GM18951 (cell line): ENCODE data around the gene HOXB6.

Experiments used
- POLR2A ChIP-seq: IDR thresholded peaks from 4 replicates; pipeline ENCODE4 v1.6.1; 2011; ENCODE audit warnings: mild to moderate bottlenecking; ENCODE audit not compliant: insufficient read length, insufficient read depth; ENCODE audit errors: extremely low read depth
- in situ Hi-C: fragments of 300-500 bp; cut with MboI; formaldehyde crosslinking; loops from one replicate; pipeline ENCODE4 v1.12.0; 2022; ENCODE audit warnings: low sequenced_read_pairs, mixed read lengths, inconsistent platforms; ENCODE audit not compliant: unreplicated experiment

The HOXB6 gene

DNA sequence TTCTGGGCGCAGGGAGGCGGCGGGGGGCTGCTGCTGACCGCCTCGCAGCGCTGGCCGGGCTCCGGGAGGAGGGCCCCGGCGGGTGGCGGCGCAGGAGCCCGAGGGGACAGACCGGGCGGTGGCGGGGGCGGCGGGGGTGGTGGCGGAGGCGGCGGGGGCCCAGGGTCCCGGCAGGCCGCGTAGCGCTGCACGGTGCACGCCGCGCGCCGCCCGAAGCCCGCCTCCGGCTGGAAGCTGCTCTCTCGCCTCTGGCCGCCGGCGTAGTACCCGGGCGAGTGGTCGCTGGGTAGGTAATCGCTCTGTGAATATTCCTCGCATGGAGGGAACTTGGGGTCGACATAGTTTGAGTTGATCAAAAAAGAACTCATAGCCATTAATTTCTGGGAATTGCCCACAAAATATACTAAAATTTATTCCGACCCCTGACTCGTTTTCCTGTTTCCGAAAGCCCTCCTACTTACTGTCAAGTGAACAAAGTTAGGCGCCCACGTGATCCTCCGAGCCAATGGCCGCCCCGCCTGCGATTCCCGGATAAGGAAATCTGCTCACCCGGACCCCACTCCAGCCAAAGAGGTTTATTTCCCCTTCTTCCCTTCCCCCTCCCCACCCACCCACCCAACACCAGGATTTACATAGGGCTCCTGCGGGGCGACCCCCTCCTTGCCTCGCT lies 26.7 kb downstream of the HOXB6 start, which contains the start of gene HOXB4:
HOXB4 (minus strand) TSS at position 405 of the 670 bp plus-strand sequence; CDS start at position 374, 31 bp downstream.
- TF ChIP-seq POLR2A, result no peak
- in situ Hi-C loops, result no loop called here

DNA sequence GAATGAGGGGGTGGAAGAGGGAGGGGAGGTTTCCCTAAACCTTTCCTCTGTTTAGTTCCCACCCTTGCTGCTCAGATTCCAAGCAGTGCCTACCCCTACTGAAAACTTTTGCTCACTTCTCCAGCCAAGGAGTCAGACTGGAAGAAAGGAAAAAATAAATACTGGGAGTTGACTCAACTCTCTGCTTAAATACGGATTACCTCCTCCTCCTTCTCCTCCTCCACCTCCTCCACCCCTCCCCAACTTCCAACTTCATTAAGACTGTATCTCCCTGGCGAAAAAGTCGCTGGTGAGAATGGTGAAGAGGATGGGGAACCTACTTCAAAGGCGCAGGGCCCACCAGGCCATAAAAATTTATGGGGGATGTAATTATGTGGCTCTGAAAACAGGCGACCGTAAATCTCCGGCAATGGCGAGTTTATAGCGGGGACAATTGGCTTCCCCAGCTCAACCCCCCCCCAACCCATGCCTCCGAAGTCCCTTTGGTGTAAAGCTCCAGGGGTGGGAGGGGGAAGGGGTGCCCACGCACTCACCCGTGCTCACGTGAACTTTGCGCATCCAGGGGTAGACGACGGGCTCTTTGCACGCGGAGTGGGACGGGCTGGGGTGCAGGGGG lies 27.3 kb downstream of the HOXB6 start:
- in situ Hi-C loops, result no loop called here
- TF ChIP-seq POLR2A, result no peak

DNA sequence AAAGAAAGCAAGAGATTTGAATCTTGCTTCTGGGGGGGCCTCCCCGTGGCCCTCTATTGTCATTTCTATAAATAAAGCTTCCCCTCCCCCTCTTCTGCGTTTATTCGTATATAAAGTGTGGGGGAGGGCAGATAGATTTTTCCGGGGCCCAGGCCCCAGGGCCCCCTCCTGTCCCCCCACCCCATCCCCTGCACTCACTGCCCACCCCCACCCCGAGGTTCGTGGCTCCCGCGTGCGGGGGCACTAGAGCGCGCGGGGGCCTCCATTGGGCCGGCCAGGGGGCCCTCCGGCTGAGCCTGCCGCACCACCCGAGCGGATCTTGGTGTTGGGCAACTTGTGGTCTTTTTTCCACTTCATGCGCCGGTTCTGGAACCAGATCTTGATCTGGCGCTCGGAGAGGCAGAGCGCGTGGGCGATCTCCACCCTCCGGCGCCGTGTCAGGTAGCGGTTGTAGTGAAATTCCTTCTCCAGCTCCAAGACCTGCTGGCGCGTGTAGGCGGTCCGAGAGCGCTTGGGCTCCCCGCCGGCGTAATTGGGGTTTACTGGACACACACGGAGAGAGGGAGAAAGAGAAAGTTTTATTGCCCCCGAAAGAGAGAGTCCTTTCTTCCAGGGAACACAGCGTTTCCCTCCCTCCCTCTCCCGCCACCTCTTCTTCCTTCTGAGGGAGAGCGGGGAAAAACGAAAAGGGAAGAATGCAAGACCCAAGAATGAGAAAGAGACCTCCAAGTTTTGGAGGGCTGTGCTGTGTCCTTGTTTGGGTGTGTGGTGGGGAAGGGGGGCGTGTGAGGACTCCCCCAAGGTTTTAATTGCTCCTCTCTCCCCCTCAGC lies 28.1 kb downstream of the HOXB6 start:
- no peak for TF ChIP-seq POLR2A
- in situ Hi-C loops, result no loop called here

DNA sequence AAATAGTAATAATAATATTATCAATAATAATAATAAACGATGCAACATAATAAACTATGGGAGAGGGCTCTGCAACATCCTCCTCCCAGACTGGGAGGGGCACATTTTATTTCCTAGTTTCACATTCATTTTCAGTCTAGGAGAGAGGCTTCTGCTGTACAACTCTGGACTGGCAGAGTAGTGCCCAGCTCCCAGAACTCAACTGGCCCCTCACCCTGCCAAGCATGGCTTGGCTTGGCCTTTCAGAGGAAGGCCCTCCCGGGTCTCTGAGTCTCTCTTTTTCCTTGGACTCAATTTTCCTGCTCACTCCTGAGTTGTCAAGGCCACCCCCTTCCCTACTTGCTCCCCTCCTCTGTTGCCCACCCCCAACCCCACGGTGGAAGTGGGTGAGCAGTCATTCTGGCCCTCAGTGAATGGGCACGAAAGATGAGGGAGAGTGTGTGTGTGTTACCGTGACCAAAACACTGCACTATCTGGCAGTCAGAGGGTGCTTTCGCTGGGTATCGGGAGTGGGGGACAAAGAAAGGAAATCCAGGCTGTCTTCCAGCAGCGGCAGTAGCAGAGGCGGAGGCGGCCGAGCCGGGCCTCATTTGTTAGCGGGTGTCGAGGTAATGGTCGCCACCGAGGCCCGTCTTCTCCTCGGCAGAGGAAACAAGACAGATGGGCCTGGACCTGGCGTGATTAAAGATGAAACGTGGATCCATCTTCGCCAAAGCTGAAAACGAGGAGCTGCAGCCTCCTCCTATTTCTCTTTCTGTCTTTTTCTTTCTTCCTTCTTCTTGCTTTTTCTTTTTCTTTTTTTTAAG lies 28.9 kb downstream of the HOXB6 start:
- no peak for TF ChIP-seq POLR2A
- in situ Hi-C loops, result no loop called here

DNA sequence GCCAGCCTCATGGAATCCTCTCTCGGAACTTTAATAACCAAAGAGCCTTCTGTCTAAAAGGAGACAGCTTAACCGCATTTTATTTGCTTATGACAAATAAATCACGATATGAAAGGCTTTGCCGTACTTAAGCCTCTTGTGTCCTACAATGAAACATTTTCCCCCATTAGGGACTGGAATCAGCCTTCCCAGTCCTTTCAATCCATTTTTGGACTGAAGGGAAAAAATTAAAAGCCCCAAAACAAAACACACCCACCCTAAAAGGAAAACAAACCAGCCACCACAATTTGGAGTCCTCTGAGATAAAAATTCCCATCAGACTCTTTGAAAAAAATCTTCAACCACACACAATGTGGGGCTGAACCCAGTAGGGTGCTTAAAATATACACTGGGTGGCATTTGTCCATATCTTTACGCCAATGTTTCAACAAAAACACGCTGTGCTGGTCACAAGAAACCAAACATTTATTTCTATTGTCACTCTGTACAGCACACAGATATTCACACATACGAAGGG lies 29.7 kb downstream of the HOXB6 start:
- in situ Hi-C loops, result no loop called here

DNA sequence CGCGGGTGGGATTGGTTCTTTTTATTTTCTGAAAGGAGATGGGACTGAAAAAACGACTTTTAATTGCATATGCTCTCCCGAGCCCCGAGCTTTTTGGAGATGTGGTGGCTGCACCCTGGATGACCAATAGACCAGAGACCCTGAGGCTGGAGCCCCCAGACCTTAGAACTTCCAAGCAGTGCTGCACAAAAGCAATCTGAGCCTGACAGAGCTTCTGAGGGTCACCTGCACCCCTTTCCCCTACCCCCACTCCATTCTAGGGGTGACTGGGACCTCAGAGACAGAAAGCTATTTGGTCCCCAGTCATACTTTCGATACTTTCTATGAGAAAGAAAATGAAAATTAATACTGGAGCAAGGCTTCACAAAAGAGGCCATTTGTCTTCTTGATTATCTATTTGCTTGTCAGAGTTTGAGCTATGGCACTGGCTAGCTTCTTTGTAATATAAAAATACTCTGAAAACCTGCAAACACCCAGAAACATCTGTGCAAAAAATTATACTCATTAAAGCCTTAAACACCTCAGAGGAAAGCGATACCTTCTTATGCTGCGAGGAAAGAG lies 30.2 kb downstream of the HOXB6 start:
- in situ Hi-C loops, result no loop called here
- TF ChIP-seq POLR2A, result no peak

More for the DNA sequence above, 29.7 kb downstream of the HOXB6 start:
- no peak for TF ChIP-seq POLR2A

DNA sequence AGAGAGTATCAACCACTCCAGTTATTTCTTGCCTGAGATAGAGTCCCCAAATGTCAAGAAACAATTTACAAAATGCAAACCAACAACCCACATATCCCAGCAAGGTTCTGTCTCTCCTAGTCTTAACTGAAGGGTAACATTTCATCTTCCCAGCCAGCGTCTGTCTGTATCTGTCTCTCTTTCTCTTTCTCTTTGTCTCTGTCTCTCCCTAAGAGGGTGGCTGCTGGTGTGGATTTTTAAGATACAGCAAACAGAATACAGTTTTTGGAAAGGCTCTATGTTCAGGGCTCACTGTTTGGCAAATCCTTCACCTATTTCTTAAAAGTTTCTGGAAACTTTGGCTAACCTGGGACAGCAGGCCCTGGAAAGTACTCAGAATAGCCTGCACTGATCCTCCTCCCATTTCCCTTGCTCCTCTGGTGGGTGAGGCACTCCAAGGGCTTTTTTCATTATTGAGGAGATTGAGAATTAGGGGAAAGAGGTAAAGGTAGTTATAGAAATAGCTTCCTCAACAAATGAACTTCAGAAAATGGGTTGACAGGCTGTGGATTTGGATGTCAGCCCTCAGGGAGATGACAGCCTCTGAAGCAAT lies 32.9 kb downstream of the HOXB6 start:
- TF ChIP-seq POLR2A, result no peak
- in situ Hi-C loops, result no loop called here

DNA sequence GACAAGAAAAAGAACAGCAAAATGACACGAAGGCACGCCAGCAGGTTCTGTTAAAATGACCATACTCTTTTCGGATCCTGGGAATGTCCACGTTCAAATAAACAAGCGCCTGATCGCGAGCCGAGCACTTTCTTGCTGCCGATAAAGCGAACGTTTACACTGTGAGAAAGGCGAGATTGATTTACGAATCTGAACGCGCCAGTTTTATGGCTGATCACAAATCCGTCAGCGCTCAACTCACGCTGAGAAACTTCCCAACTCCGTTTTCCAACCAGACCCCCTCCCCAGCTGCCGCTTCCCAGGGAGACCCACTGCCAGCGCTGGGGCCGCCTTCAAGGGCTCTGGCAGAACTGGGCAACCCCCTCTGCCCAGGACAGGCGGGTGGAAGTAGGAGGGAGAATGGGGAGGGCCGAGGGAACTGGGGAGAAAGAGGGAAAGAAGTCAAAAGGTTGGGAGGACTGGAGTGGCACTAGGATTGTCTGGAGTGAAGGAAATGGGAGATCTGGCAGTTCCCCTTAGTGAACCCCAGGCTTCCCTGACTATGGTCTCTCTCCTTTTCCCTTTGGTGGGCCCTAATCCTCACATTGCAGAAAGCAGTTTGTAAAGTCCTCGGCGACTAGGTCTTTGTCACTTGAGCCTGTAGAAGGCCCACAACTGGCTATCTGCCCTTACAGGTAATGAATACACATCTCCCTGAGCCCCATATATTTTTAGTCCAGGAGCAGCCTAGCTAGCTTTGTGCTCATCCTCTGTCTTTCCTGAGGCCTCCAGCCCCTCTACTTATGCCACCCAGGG lies 33.6 kb downstream of the HOXB6 start:
- TF ChIP-seq POLR2A, result no peak
- in situ Hi-C loops, result no loop called here

DNA sequence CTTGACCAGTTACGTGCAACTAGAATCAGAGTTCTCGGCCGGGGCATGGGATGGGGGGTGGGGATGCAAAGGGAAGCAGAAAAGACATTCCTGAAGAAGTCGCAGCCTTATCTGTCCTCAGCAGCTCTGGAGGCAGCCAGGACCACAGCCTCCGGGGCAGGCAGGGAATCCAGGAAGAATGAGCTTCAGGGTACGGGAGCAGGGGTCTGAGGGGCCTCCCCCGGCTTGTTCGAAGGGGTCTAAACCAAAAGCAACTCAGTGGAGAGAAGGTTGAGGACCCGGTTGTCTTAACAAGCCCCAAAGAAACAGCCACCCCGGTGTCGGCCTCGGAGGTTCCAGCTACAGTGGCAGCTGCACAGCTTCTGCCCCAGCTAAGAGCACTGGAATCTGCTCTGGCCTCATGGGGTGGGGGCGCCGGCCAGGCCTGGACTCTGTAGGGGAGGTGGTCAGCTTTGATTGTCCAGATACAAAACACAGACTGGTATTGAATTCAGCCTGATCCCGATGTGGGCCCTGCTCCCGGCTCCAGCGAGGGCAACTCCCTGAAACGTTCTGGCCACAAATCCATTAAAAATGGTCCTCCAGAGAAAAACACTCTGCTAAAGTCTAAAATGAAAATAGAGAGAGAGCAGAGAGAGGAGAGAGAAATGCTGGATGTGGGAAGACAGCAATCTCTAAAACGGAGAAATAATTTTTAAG lies 34.3 kb downstream of the HOXB6 start:
- in situ Hi-C loops, result no loop called here
- TF ChIP-seq POLR2A, result no peak

DNA sequence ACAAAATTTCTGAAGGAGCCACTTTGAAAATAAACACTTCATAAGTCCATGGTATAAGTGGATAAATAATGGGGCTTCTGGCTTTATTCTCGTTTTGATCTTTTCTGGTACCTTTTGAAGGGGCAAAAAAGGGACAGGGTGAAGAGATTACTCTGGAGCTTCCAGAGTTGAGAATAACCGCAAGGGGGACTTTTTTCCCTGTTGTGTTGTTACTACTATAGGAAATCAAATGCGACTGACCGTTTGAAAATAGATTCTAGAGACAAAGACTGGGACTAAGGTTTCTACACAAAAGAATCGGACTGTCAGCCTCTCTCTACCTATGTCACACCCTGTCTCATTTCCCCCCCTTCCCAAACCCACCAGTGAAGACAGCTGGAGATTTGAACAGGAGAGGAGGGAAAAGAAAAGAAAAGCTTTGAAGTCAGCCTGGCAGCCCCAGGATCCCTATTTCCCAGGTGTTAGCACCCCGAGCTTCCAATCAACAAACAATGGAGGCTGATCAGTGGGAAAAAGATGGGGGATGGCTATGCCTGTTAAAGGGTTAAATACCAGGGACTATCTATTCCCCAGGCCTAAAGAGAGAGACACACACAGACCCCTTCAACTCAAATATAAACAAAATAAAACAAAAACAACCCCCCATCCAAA lies 35.0 kb downstream of the HOXB6 start:
- in situ Hi-C loops, result no loop called here
- no peak for TF ChIP-seq POLR2A
